ENCODE results near the gene METTL25. TPM values are rescaled to one million over a fixed set of nuclear protein-coding genes. Genes with fewer than 3 reads are reported as not detected.

Gene METTL25
- polyA plus RNA-seq, 3 donors from 2014 or later, result 10.3 to 15.7 (median 12.7) TPM

- H3K4me1 Mint-ChIP-seq, result no peaks in the 10 kb centered on the region
- H3K9me3 Mint-ChIP-seq, result peaks cover 0 to 3% (median 0%) of the 10 kb centered on the region in 6 donors
- H3K36me3 Mint-ChIP-seq, result peaks cover 16 to 38% (median 28%) of the 10 kb centered on the region in 3 donors
- H3K4me3 Mint-ChIP-seq, result no peak overlapping the region
- no peak overlapping the region for H3K27ac Mint-ChIP-seq
- H3K27me3 Mint-ChIP-seq (ENCODE audit: low read depth in 3 of 3), result no peaks in the 10 kb centered on the region
- no peak for DNase-seq
These were observed 103.1 kb downstream of the METTL25 start for GRCh38 chr12:82461393-82461792.

GRCh38 chr12:82461836-82462235 lies 103.5 kb downstream of the METTL25 start:
- Mint-ChIP-seq H3K27me3 (ENCODE audit: low read depth in 3 of 3) (no peaks in the 10 kb centered on the region), H3K36me3 (peaks cover 16 to 38% (median 31%) of the 10 kb centered on the region in 3 donors), H3K9me3 (peaks cover 0 to 3% (median 0%) of the 10 kb centered on the region in 6 donors), H3K4me1 (no peaks in the 10 kb centered on the region), H3K27ac (no peak overlapping the region), H3K4me3 (no peak overlapping the region)
- no peak for DNase-seq

GRCh38 chr12:82468563-82468962 lies 110.2 kb downstream of the METTL25 start:
- Mint-ChIP-seq H3K4me3 (no peak overlapping the region), H3K27me3 (ENCODE audit: low read depth in 3 of 3) (no peaks in the 10 kb centered on the region), H3K4me1 (no peaks in the 10 kb centered on the region), H3K9me3 (peaks cover 3 to 16% (median 5%) of the 10 kb centered on the region in 6 donors), H3K27ac (no peak overlapping the region), H3K36me3 (peaks cover 34 to 71% (median 49%) of the 10 kb centered on the region in 3 donors)
- no peak for DNase-seq

GRCh38 chr12:82470906-82471512 lies 112.7 kb downstream of the METTL25 start:
- no peaks in the 10 kb centered on the region for H3K27me3 Mint-ChIP-seq (ENCODE audit: low read depth in 3 of 3)
- H3K4me3 Mint-ChIP-seq, result no peak overlapping the region
- no peak overlapping the region for H3K27ac Mint-ChIP-seq
- no peak for DNase-seq
- no peaks in the 10 kb centered on the region for H3K4me1 Mint-ChIP-seq
- peaks cover 50 to 71% (median 64%) of the 10 kb centered on the region in 3 donors for H3K36me3 Mint-ChIP-seq
- peaks cover 0 to 16% (median 5%) of the 10 kb centered on the region in 6 donors for H3K9me3 Mint-ChIP-seq

GRCh38 chr12:82473111-82473754 lies 114.9 kb downstream of the METTL25 start:
- Mint-ChIP-seq H3K9me3 (peaks cover 0 to 16% (median 5%) of the 10 kb centered on the region in 6 donors), H3K36me3 (peaks cover 44 to 56% (median 55%) of the 10 kb centered on the region in 3 donors), H3K27ac (no peak overlapping the region), H3K4me3 (no peak overlapping the region), H3K4me1 (no peaks in the 10 kb centered on the region), H3K27me3 (ENCODE audit: low read depth in 3 of 3) (no peaks in the 10 kb centered on the region)
- DNase-seq, result no peak

GRCh38 chr12:82474181-82474797 lies 116.0 kb downstream of the METTL25 start:
- no peaks in the 10 kb centered on the region for H3K4me1 Mint-ChIP-seq
- H3K9me3 Mint-ChIP-seq, result peaks cover 0 to 16% (median 5%) of the 10 kb centered on the region in 6 donors

GRCh38 chr12:82474798-82475184 lies 116.5 kb downstream of the METTL25 start:
- Mint-ChIP-seq H3K27ac (no peak overlapping the region), H3K4me1 (no peaks in the 10 kb centered on the region), H3K4me3 (no peak overlapping the region), H3K27me3 (ENCODE audit: low read depth in 3 of 3) (no peaks in the 10 kb centered on the region), H3K36me3 (peaks cover 41 to 49% (median 49%) of the 10 kb centered on the region in 3 donors), H3K9me3 (peaks cover 0 to 16% (median 5%) of the 10 kb centered on the region in 6 donors)
- no peak for DNase-seq

More at GRCh38 chr12:82474181-82474797, 116.0 kb downstream of the METTL25 start:
- no peak for DNase-seq
- Mint-ChIP-seq H3K4me3 (no peak overlapping the region), H3K27me3 (ENCODE audit: low read depth in 3 of 3) (no peaks in the 10 kb centered on the region), H3K27ac (no peak overlapping the region), H3K36me3 (peaks cover 39 to 51% (median 49%) of the 10 kb centered on the region in 3 donors)

GRCh38 chr12:82475211-82475610 lies 116.9 kb downstream of the METTL25 start:
- H3K36me3 Mint-ChIP-seq, result peaks cover 45 to 54% (median 49%) of the 10 kb centered on the region in 3 donors
- peaks cover 0 to 16% (median 5%) of the 10 kb centered on the region in 6 donors for H3K9me3 Mint-ChIP-seq
- no peaks in the 10 kb centered on the region for H3K27me3 Mint-ChIP-seq (ENCODE audit: low read depth in 3 of 3)
- no peak for DNase-seq
- H3K4me3 Mint-ChIP-seq, result no peak overlapping the region
- no peaks in the 10 kb centered on the region for H3K4me1 Mint-ChIP-seq
- H3K27ac Mint-ChIP-seq, result no peak overlapping the region

GRCh38 chr12:82476511-82476910 lies 118.2 kb downstream of the METTL25 start:
- Mint-ChIP-seq H3K4me1 (no peaks in the 10 kb centered on the region), H3K9me3 (peaks cover 0 to 14% (median 5%) of the 10 kb centered on the region in 6 donors), H3K36me3 (peaks cover 52 to 60% (median 52%) of the 10 kb centered on the region in 3 donors), H3K27ac (no peak overlapping the region), H3K4me3 (no peak overlapping the region), H3K27me3 (ENCODE audit: low read depth in 3 of 3) (no peaks in the 10 kb centered on the region)
- DNase-seq, result no peak

- H3K9me3 Mint-ChIP-seq, result peaks cover 4 to 19% (median 9%) of the 10 kb centered on the region in 6 donors
- no peaks in the 10 kb centered on the region for H3K4me1 Mint-ChIP-seq
- peaks cover 27 to 39% (median 37%) of the 10 kb centered on the region in 3 donors for H3K36me3 Mint-ChIP-seq
- no peak overlapping the region for H3K27ac Mint-ChIP-seq
- H3K27me3 Mint-ChIP-seq (ENCODE audit: low read depth in 3 of 3), result no peaks in the 10 kb centered on the region
- no peak for DNase-seq
- no peak overlapping the region for H3K4me3 Mint-ChIP-seq
These were observed 121.2 kb downstream of the METTL25 start for GRCh38 chr12:82479511-82479910.

- H3K27me3 Mint-ChIP-seq (ENCODE audit: low read depth in 3 of 3), result no peaks in the 10 kb centered on the region
These were observed 122.3 kb downstream of the METTL25 start for GRCh38 chr12:82480606-82481005.

GRCh38 chr12:82481954-82482353 lies 123.6 kb downstream of the METTL25 start:
- H3K36me3 Mint-ChIP-seq, result peaks cover 20 to 31% (median 25%) of the 10 kb centered on the region in 3 donors
- no peaks in the 10 kb centered on the region for H3K27me3 Mint-ChIP-seq (ENCODE audit: low read depth in 3 of 3)
- H3K4me1 Mint-ChIP-seq, result no peaks in the 10 kb centered on the region
- DNase-seq, result no peak
- H3K27ac Mint-ChIP-seq, result no peak overlapping the region
- H3K9me3 Mint-ChIP-seq, result peaks cover 4 to 33% (median 14%) of the 10 kb centered on the region in 6 donors
- H3K4me3 Mint-ChIP-seq, result no peak overlapping the region

More at GRCh38 chr12:82480606-82481005, 122.3 kb downstream of the METTL25 start:
- H3K4me3 Mint-ChIP-seq, result no peak overlapping the region
- no peaks in the 10 kb centered on the region for H3K4me1 Mint-ChIP-seq
- H3K9me3 Mint-ChIP-seq, result peaks cover 4 to 27% (median 12%) of the 10 kb centered on the region in 6 donors
- no peak overlapping the region for H3K27ac Mint-ChIP-seq
- H3K36me3 Mint-ChIP-seq, result peaks cover 20 to 31% (median 29%) of the 10 kb centered on the region in 3 donors
- no peak for DNase-seq

- H3K27ac Mint-ChIP-seq, result no peak overlapping the region
- H3K36me3 Mint-ChIP-seq, result peaks cover 0 to 9% (median 5%) of the 10 kb centered on the region in 3 donors
- no peaks in the 10 kb centered on the region for H3K4me1 Mint-ChIP-seq
- DNase-seq, result no peak
- H3K9me3 Mint-ChIP-seq, result peaks cover 10 to 49% (median 27%) of the 10 kb centered on the region in 6 donors
- H3K27me3 Mint-ChIP-seq (ENCODE audit: low read depth in 3 of 3), result no peaks in the 10 kb centered on the region
- H3K4me3 Mint-ChIP-seq, result no peak overlapping the region
These were observed 128.4 kb downstream of the METTL25 start for GRCh38 chr12:82486524-82487235.
